Neural crest cell (in vitro differentiated cells): ENCODE results near the gene SPEN. TPM values are rescaled to one million over a fixed set of nuclear protein-coding genes. Genes with fewer than 3 reads are reported as not detected.
A peak's percentile ranks its signal among the peaks of the same experiment; 100 is the strongest.

Source experiments
- DNase-seq: peaks from one replicate; pipeline ENCODE4 v3.0.0; 2021; ENCODE audit warnings: low read depth, mixed read lengths, low spot score
- H3K27ac Mint-ChIP-seq: one replicate; pipeline ENCODE4 v1.8.0; 2021; ENCODE audit warnings: mild to moderate bottlenecking, mixed read lengths; ENCODE audit not compliant: unreplicated experiment
- H3K27me3 Mint-ChIP-seq: 2 replicates; pipeline ENCODE4 v1.8.0; 2021; ENCODE audit warnings: low read depth, mild to moderate bottlenecking, mixed read lengths
- H3K36me3 Mint-ChIP-seq: 2 replicates; pipeline ENCODE4 v1.8.0; 2021; ENCODE audit warnings: low read depth, mild to moderate bottlenecking, mixed read lengths
- H3K4me1 Mint-ChIP-seq: 2 replicates; pipeline ENCODE4 v1.8.0; 2021; ENCODE audit warnings: mixed read lengths
- H3K4me3 Mint-ChIP-seq: one replicate; pipeline ENCODE4 v1.8.0; 2021; ENCODE audit warnings: mild to moderate bottlenecking, mixed read lengths
- H3K9me3 Mint-ChIP-seq: 2 replicates; pipeline ENCODE4 v1.8.0; 2021; ENCODE audit warnings: mixed read lengths
- total RNA-seq: library from RNA; stranded (reverse); gene quantifications from 2 replicates; pipeline ENCODE4 v1.2.1, GENCODE V29; 2021
- TF ChIP-seq, protein P1 (sequence below): fragments of 200-600 bp; sonication (generic); conservative IDR thresholded peaks from 2 replicates; pipeline ENCODE4 v1.5.0; 2021; ENCODE audit warnings: antibody characterized with exemption, mild to moderate bottlenecking

The SPEN gene
- total RNA-seq, 1 donor from 2014 or later: 69.4 TPM

DNA sequence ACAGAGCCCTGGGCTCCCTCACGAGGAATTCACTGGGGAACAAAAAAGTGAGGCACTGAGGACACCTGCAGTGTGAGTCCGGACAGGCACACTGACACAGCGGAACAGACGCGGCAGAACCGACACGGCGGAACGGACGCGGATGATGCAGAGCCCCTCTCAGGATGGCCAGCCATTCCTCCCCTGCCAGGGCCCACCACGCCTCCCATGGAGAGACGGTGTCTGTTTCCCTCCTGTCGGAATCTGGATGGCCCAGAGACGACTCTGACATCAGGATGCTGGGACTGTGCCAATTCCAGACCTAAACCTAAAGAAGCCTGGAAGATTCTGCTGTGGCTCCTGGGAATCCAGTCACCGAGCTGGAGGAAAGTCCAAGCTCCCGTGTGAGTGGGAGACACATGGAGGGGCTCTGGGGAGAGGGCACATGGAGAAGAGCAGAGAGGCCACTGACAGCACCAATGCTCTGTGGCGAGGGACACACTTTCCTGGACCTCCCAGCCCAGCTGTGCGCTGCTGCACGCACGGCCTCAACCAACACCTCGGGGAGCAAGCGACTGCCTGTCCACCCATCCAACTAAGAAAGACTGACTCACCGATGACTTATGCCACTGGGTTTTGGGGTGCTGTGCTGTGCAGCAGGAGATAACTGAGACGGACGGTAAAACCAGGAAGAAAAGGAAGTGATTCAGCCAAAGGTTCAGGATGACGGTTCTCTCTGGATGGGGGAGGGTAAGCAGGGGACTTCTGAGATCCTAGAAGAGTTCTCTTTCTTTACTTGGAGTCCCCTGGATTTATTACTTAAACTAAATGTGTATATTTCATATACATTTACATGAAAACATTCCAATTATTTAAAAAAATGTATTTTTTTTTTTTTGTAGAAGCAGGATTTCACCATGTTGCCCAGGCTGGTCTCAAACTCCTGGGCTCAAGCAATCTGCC, 105.1 kb downstream of the SPEN start:
- no peak for DNase-seq
- Mint-ChIP-seq H3K27ac (peak overlapping the region; percentile 37), H3K36me3 (peaks cover 8% of the 10 kb centered on the region), H3K4me3 (no peak overlapping the region), H3K9me3 (no peaks in the 10 kb centered on the region), H3K4me1 (peaks cover 37% of the 10 kb centered on the region), H3K27me3 (no peaks in the 10 kb centered on the region)
- TF ChIP-seq, protein P1, sequence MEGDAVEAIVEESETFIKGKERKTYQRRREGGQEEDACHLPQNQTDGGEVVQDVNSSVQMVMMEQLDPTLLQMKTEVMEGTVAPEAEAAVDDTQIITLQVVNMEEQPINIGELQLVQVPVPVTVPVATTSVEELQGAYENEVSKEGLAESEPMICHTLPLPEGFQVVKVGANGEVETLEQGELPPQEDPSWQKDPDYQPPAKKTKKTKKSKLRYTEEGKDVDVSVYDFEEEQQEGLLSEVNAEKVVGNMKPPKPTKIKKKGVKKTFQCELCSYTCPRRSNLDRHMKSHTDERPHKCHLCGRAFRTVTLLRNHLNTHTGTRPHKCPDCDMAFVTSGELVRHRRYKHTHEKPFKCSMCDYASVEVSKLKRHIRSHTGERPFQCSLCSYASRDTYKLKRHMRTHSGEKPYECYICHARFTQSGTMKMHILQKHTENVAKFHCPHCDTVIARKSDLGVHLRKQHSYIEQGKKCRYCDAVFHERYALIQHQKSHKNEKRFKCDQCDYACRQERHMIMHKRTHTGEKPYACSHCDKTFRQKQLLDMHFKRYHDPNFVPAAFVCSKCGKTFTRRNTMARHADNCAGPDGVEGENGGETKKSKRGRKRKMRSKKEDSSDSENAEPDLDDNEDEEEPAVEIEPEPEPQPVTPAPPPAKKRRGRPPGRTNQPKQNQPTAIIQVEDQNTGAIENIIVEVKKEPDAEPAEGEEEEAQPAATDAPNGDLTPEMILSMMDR: no peak

DNA sequence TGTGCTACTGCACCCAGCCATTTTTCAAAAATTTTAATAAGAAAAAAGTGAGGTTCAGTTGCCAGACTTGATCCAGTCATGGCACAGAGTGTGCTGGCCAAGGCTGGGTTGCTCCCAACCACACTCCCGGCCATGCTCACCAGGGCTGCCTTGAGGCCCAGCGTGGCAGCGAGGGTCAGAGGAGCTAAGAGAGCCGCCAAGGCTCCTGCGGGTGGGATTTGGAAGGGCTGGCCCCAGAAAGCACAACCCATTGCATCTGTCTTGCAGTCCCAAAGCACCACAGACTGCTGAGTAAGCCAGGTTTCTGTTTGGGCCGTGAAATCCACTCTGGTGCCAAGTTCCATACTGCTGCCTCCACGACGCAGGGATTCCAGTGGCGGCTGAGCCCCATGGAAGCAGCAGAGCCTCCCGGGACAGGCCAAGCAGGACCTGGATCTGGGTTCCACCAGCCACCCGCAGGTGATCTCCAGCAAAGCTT, 105.8 kb downstream of the SPEN start:
- TF ChIP-seq, protein P1: no peak
- Mint-ChIP-seq H3K27me3 (no peaks in the 10 kb centered on the region), H3K27ac (no peak overlapping the region), H3K9me3 (no peaks in the 10 kb centered on the region), H3K36me3 (peaks cover 3% of the 10 kb centered on the region), H3K4me3 (no peak overlapping the region), H3K4me1 (peaks cover 42% of the 10 kb centered on the region)
- DNase-seq: no peak

DNA sequence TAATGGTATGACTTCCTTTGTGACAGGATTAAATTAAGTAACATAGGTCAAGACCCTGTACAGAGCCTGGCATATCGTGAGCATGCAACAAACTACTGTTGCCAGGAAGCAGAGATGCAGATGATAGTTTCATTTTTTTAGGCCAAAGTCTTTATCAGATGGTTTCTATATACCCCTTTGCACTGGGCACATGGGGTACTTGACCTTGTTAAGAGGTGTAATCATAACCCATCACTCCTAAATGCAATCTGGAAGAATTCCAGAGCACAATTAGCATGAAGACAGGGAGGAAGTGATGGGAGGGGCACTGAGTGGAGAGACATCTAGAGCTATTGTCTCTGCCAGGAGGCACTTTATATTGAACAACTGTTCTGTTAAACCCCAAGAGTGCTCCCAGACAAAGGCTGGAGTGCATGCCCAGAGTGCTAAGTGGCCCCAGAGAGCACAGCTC, 106.3 kb downstream of the SPEN start:
- DNase-seq: no peak
- Mint-ChIP-seq H3K27ac (peak overlapping the region; percentile 35), H3K4me1 (peaks cover 41% of the 10 kb centered on the region), H3K9me3 (no peaks in the 10 kb centered on the region), H3K27me3 (no peaks in the 10 kb centered on the region), H3K4me3 (no peak overlapping the region), H3K36me3 (peaks cover 3% of the 10 kb centered on the region)
- TF ChIP-seq, protein P1: no peak

DNA sequence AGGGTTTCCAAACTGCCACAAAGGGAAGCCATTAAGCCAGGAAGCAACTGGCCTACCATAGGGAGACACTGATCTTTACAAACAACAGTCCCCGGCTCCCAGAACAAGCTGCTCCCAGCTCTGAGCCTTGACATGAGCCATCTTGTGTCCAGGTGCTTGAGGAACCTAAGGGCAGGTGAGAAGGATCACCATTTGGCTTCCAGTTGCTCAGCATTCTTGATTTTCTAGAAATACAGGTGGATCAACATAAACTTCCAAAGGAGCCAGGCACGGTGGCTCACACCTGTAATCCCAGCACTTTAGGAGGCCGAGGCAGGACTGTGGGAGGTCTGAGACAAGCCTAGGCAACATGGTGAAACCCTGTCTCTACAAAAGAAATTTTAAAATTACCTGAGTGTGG, 106.8 kb downstream of the SPEN start:
- TF ChIP-seq, protein P1: no peak
- H3K9me3 Mint-ChIP-seq: no peaks in the 10 kb centered on the region
- peaks cover 3% of the 10 kb centered on the region for H3K36me3 Mint-ChIP-seq
- DNase-seq: no peak
- H3K4me3 Mint-ChIP-seq: no peak overlapping the region
- peaks cover 36% of the 10 kb centered on the region for H3K4me1 Mint-ChIP-seq
- H3K27me3 Mint-ChIP-seq: no peaks in the 10 kb centered on the region
- no peak overlapping the region for H3K27ac Mint-ChIP-seq

DNA sequence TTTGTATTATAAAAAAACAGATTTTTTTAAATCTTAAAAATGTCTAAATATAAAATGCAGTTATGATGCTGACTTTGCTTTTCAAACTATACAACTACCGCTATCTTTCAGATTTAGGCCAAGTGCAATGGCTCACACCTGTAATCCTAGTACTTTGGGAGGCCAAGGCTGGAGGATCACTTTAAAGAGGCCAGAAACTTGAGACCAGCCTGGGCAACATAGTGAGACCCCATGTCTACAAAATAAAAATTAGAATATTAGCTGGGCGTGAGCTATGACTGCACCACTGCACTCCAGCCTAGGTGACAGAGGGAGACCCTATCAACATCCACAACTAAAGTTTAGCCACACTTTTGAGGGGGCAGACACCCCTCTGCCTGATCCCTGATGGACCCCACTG, 108.0 kb downstream of the SPEN start:
- no peak overlapping the region for H3K4me3 Mint-ChIP-seq
- peaks cover 36% of the 10 kb centered on the region for H3K4me1 Mint-ChIP-seq
- no peaks in the 10 kb centered on the region for H3K9me3 Mint-ChIP-seq
- peaks cover 3% of the 10 kb centered on the region for H3K36me3 Mint-ChIP-seq
- TF ChIP-seq, protein P1: no peak
- H3K27ac Mint-ChIP-seq: no peak overlapping the region
- H3K27me3 Mint-ChIP-seq: no peaks in the 10 kb centered on the region
- DNase-seq: no peak
